ENCODE results near the gene ZNF32.

ZNF32 gene

GRCh38 chr10:43628956-43629355 lies 19.7 kb downstream of the ZNF32 start:
- no peak for DNase-seq (ENCODE audit: low read depth, low spot score)
- TF ChIP-seq EZH2 (IDR thresholded peaks at IDR 0.05) (no peak), POLR2AphosphoS5 (IDR thresholded peaks at IDR 0.05; ENCODE audit: borderline replicate concordance, low read depth, low read length) (no peak), FOXP2 (optimal IDR thresholded peaks at IDR 0.05; ENCODE audit: control extremely low read depth, extremely low read length, insufficient read depth) (no peak)
- Histone ChIP-seq H3K9ac (ENCODE audit: insufficient read length) (no peak overlapping the region), H3K36me3 (ENCODE audit: insufficient read depth, low read length) (no peaks in the 10 kb centered on the region), H3K27ac (no peak overlapping the region), H3K9me3 (ENCODE audit: low read depth, low read length) (no peaks in the 10 kb centered on the region), H3K4me3 (no peak overlapping the region)

GRCh38 chr10:43627942-43628341 lies 20.7 kb downstream of the ZNF32 start:
- no peak for DNase-seq (ENCODE audit: low read depth, low spot score)
- Histone ChIP-seq H3K27ac (no peak overlapping the region), H3K9me3 (ENCODE audit: low read depth, low read length) (no peaks in the 10 kb centered on the region), H3K9ac (ENCODE audit: insufficient read length) (no peak overlapping the region), H3K36me3 (ENCODE audit: insufficient read depth, low read length) (no peaks in the 10 kb centered on the region), H3K4me3 (no peak overlapping the region)
- TF ChIP-seq EZH2 (IDR thresholded peaks at IDR 0.05), result no peak
- TF ChIP-seq POLR2AphosphoS5 (IDR thresholded peaks at IDR 0.05; ENCODE audit: borderline replicate concordance, low read depth, low read length), result no peak
- TF ChIP-seq FOXP2 (optimal IDR thresholded peaks at IDR 0.05; ENCODE audit: control extremely low read depth, extremely low read length, insufficient read depth), result no peak

GRCh38 chr10:43623351-43623750 lies 25.3 kb downstream of the ZNF32 start:
- DNase-seq (ENCODE audit: low read depth, low spot score), result no peak
- H3K9ac ChIP-seq (ENCODE audit: insufficient read length), result no peak overlapping the region
- H3K4me3 ChIP-seq, result no peak overlapping the region
- H3K36me3 ChIP-seq (ENCODE audit: insufficient read depth, low read length), result no peaks in the 10 kb centered on the region
- H3K27ac ChIP-seq, result no peak overlapping the region
- H3K9me3 ChIP-seq (ENCODE audit: low read depth, low read length), result no peaks in the 10 kb centered on the region
- no peak for TF ChIP-seq POLR2AphosphoS5 (IDR thresholded peaks at IDR 0.05; ENCODE audit: borderline replicate concordance, low read depth, low read length)
- TF ChIP-seq EZH2 (IDR thresholded peaks at IDR 0.05), result no peak
- TF ChIP-seq FOXP2 (optimal IDR thresholded peaks at IDR 0.05; ENCODE audit: control extremely low read depth, extremely low read length, insufficient read depth), result no peak

- H3K9me3 ChIP-seq (ENCODE audit: low read depth, low read length), result no peaks in the 10 kb centered on the region
- H3K9ac ChIP-seq (ENCODE audit: insufficient read length), result no peak overlapping the region
- TF ChIP-seq FOXP2 (optimal IDR thresholded peaks at IDR 0.05; ENCODE audit: control extremely low read depth, extremely low read length, insufficient read depth), result no peak
- no peak for TF ChIP-seq EZH2 (IDR thresholded peaks at IDR 0.05)
- no peaks in the 10 kb centered on the region; the same call in 1 of the 2 replicates for H3K36me3 ChIP-seq (ENCODE audit: insufficient read depth, low read length)
- DNase-seq (ENCODE audit: low read depth, low spot score), result no peak
- H3K4me3 ChIP-seq, result no peak overlapping the region
- H3K27ac ChIP-seq, result no peak overlapping the region
Observed at GRCh38 chr10:43622038-43622437, 26.6 kb downstream of the ZNF32 start.

GRCh38 chr10:43619368-43619767 lies 29.3 kb downstream of the ZNF32 start:
- H3K9ac ChIP-seq (ENCODE audit: insufficient read length), result no peak overlapping the region
- peaks cover 14% of the 10 kb centered on the region for H3K36me3 ChIP-seq (ENCODE audit: insufficient read depth, low read length)
- H3K27ac ChIP-seq, result no peak overlapping the region
- DNase-seq (ENCODE audit: low read depth, low spot score), result no peak
- no peak overlapping the region for H3K4me3 ChIP-seq
- no peaks in the 10 kb centered on the region for H3K9me3 ChIP-seq (ENCODE audit: low read depth, low read length)
- TF ChIP-seq FOXP2 (optimal IDR thresholded peaks at IDR 0.05; ENCODE audit: control extremely low read depth, extremely low read length, insufficient read depth) (no peak), EZH2 (IDR thresholded peaks at IDR 0.05) (no peak), POLR2AphosphoS5 (IDR thresholded peaks at IDR 0.05; ENCODE audit: borderline replicate concordance, low read depth, low read length) (no peak)

- H3K27ac ChIP-seq, result no peak overlapping the region
- no peak for TF ChIP-seq POLR2AphosphoS5 (IDR thresholded peaks at IDR 0.05; ENCODE audit: borderline replicate concordance, low read depth, low read length)
- no peak for TF ChIP-seq FOXP2 (optimal IDR thresholded peaks at IDR 0.05; ENCODE audit: control extremely low read depth, extremely low read length, insufficient read depth)
- TF ChIP-seq EZH2 (IDR thresholded peaks at IDR 0.05), result no peak
- no peak overlapping the region for H3K9ac ChIP-seq (ENCODE audit: insufficient read length)
- no peak overlapping the region for H3K4me3 ChIP-seq
- DNase-seq (ENCODE audit: low read depth, low spot score), result no peak
- peaks cover 14% of the 10 kb centered on the region for H3K36me3 ChIP-seq (ENCODE audit: insufficient read depth, low read length)
- H3K9me3 ChIP-seq (ENCODE audit: low read depth, low read length), result no peaks in the 10 kb centered on the region
Observed at GRCh38 chr10:43616697-43617370, 31.8 kb downstream of the ZNF32 start.

- no peak overlapping the region for H3K9ac ChIP-seq (ENCODE audit: insufficient read length)
- DNase-seq (ENCODE audit: low read depth, low spot score), result no peak
- TF ChIP-seq POLR2AphosphoS5 (IDR thresholded peaks at IDR 0.05; ENCODE audit: borderline replicate concordance, low read depth, low read length), result no peak
- no peak for TF ChIP-seq EZH2 (IDR thresholded peaks at IDR 0.05)
- TF ChIP-seq FOXP2 (optimal IDR thresholded peaks at IDR 0.05; ENCODE audit: control extremely low read depth, extremely low read length, insufficient read depth), result no peak
- no peak overlapping the region for H3K27ac ChIP-seq
- no peak overlapping the region for H3K4me3 ChIP-seq
- peaks cover under 1% of the 10 kb centered on the region; the same call in 1 of the 2 replicates for H3K36me3 ChIP-seq (ENCODE audit: insufficient read depth, low read length)
- H3K9me3 ChIP-seq (ENCODE audit: low read depth, low read length), result no peaks in the 10 kb centered on the region
Observed at GRCh38 chr10:43610636-43611035, 38.0 kb downstream of the ZNF32 start.

GRCh38 chr10:43607199-43607573 lies 41.5 kb downstream of the ZNF32 start:
- Histone ChIP-seq H3K27ac (no peak overlapping the region), H3K4me3 (peak overlapping the region; percentile 78), H3K9me3 (ENCODE audit: low read depth, low read length) (no peaks in the 10 kb centered on the region), H3K36me3 (ENCODE audit: insufficient read depth, low read length) (no peaks in the 10 kb centered on the region; the same call in 1 of the 2 replicates), H3K9ac (ENCODE audit: insufficient read length) (no peak overlapping the region)
- TF ChIP-seq POLR2AphosphoS5 (IDR thresholded peaks at IDR 0.05; ENCODE audit: borderline replicate concordance, low read depth, low read length) (no peak), FOXP2 (optimal IDR thresholded peaks at IDR 0.05; ENCODE audit: control extremely low read depth, extremely low read length, insufficient read depth) (no peak), EZH2 (IDR thresholded peaks at IDR 0.05) (no peak)
- DNase-seq (ENCODE audit: low read depth, low spot score), result no peak
